HepG2 (cell line): Measurements from ENCODE around the gene FAM234B. TPM values are rescaled to one million over a fixed set of nuclear protein-coding genes. Genes with fewer than 3 reads are reported as not detected.

Source experiments
- ATAC-seq: fragments of 200-7000 bp; cut with Tn5 transposase; 3 replicates; pipeline ENCODE4 v1.9.1; 2020; ENCODE audit warnings: mild to moderate bottlenecking, moderate library complexity
- BruUV-seq: library from RNA; stranded (reverse); fragments of 400-500 nt; replicated peaks from 2 replicates; lab custom pipeline; 2021; lab: Mats Ljungman, UMichigan
- CTCF ChIA-PET: fragments of 300-600 bp; formaldehyde crosslinking; extraction: SDS; loops from one replicate; lab custom pipeline; 2021; ENCODE audit warnings: low total read pairs, inconsistent platforms, low intra/inter-chr PET ratio; lab: Yijun Ruan, JAX
- POLR2A ChIA-PET: fragments of 350-600 bp; sonication (Branson Sonifier 250); formaldehyde crosslinking; loops from one replicate; lab custom pipeline; 2020; ENCODE audit warnings: antibody characterized with exemption, inconsistent platforms; lab: Yijun Ruan, JAX
- DNase-seq: peaks from one replicate; pipeline ENCODE4 v3.0.0-alpha.2; 2015; ENCODE audit warnings: low spot score
- FAIRE-seq: peaks from 3 replicates; lab custom pipeline; 2011; peaks lifted over from hg19 to GRCh38; lab: Jason Lieb, UNC
- H2AFZ ChIP-seq: one replicate; pipeline ENCODE4 v1.6.1; 2011; ENCODE audit warnings: low read length, inconsistent platforms
- H3K27ac ChIP-seq: fragments of 300-600 bp; 3 replicates; pipeline ENCODE4 v1.8.0; 2011; ENCODE audit warnings: mixed run types, mild to moderate bottlenecking, mixed read lengths, low read length, inconsistent platforms; ENCODE audit not compliant: insufficient read depth; ENCODE audit errors: extremely low read length
- H3K27me3 ChIP-seq, 2 experiments: fragments of 200-600 bp in 1 of 2; 2 replicates in 1 of 2; 3 replicates in 1 of 2; pipeline versions ENCODE4 v1.6.0 to v1.8.0; 2011; ENCODE audit warnings: low read length in 2 of 2, mild to moderate bottlenecking in 2 of 2, moderate library complexity in 2 of 2, inconsistent platforms in 1 of 2; ENCODE audit not compliant: insufficient read depth in 2 of 2, control insufficient read depth in 1 of 2
- H3K36me3 ChIP-seq, 2 experiments: fragments of 200-600 bp in 1 of 2; replicated peaks in 1 of 2; 2 replicates in 1 of 2; 3 replicates in 1 of 2; pipeline versions ENCODE4 v1.5.1 to v1.8.0; 2011; ENCODE audit warnings: low read length in 2 of 2, inconsistent platforms in 1 of 2; ENCODE audit not compliant: insufficient read depth in 2 of 2, control insufficient read depth in 1 of 2
- H3K4me1 ChIP-seq: 2 replicates; pipeline ENCODE4 v1.5.1; 2012; ENCODE audit warnings: low read length, inconsistent platforms; ENCODE audit not compliant: insufficient read depth
- H3K4me2 ChIP-seq: 2 replicates; pipeline ENCODE4 v1.6.0; 2011; ENCODE audit warnings: low read depth, low read length, inconsistent platforms
- H3K4me3 ChIP-seq, 3 experiments: fragments of 200-600 bp in 1 of 3; sonication (generic), shearing (Covaris generic) in 1 of 3; replicated peaks in 1 of 3; 2 replicates each; pipeline ENCODE4 v1.5.1; 2011 to 2016; ENCODE audit warnings: low read length in 3 of 3, inconsistent platforms in 2 of 3, low read depth in 2 of 3, mild to moderate bottlenecking in 2 of 3, control low read depth in 1 of 3, mixed read lengths in 1 of 3; ENCODE audit not compliant: insufficient read depth in 1 of 3
- H3K79me2 ChIP-seq: one replicate; pipeline ENCODE4 v1.6.1; 2011; ENCODE audit warnings: low read length, inconsistent platforms; ENCODE audit not compliant: insufficient read depth
- H3K9ac ChIP-seq: 2 replicates; pipeline ENCODE4 v1.6.0; 2011; ENCODE audit warnings: mild to moderate bottlenecking, low read depth, low read length, inconsistent platforms; ENCODE audit not compliant: insufficient read depth
- H3K9me3 ChIP-seq: 2 replicates; pipeline ENCODE4 v1.5.1; 2012; ENCODE audit warnings: mild to moderate bottlenecking, low read length
- H4K20me1 ChIP-seq: 2 replicates; pipeline ENCODE4 v1.6.0; 2011; ENCODE audit warnings: inconsistent platforms, mild to moderate bottlenecking, low read length, moderate library complexity; ENCODE audit not compliant: insufficient read depth
- CHD4 ChIP-seq: fragments of 200-600 bp; sonication (generic); IDR thresholded peaks from 2 replicates; pipeline ENCODE4 v1.7.0; 2017; ENCODE audit warnings: mild to moderate bottlenecking, low read length, borderline replicate concordance
- DR1 ChIP-seq: sonication (generic); formaldehyde crosslinking; IDR thresholded peaks from 2 replicates; pipeline ENCODE4 v1.8.0; 2021; ENCODE audit warnings: mild to moderate bottlenecking, missing genetic modification reagents, inconsistent platforms
- FOXP1 ChIP-seq, 2 experiments: fragments of 450-650 bp in 1 of 2; IDR thresholded peaks; 2 replicates each; pipeline ENCODE4 v1.6.1; 2017 to 2018; ENCODE audit warnings: antibody characterized with exemption in 1 of 2
- GPBP1L1 ChIP-seq: sonication (generic); formaldehyde crosslinking; IDR thresholded peaks from 2 replicates; pipeline ENCODE4 v1.5.0; 2020; ENCODE audit warnings: mild to moderate bottlenecking, missing genetic modification reagents
- RBM22 ChIP-seq: fragments of 200-400 bp; formaldehyde crosslinking; optimal IDR thresholded peaks from 2 replicates; pipeline ENCODE3; 2017; ENCODE audit warnings: mild to moderate bottlenecking, low read length, moderate library complexity
- SATB2 ChIP-seq: sonication (generic); formaldehyde crosslinking; IDR thresholded peaks from 2 replicates; pipeline ENCODE4 v1.5.0; 2020; ENCODE audit warnings: missing genetic modification reagents
- TBX3 ChIP-seq: fragments of 450-650 bp; IDR thresholded peaks from 2 replicates; pipeline ENCODE4 v1.6.1; 2017; ENCODE audit warnings: antibody characterized with exemption, mild to moderate bottlenecking, inconsistent platforms, borderline replicate concordance
- TRAFD1 ChIP-seq: sonication (generic); formaldehyde crosslinking; IDR thresholded peaks from 2 replicates; pipeline ENCODE4 v1.5.1; 2020; ENCODE audit warnings: missing genetic modification reagents, mild to moderate bottlenecking, borderline replicate concordance
- ZNF646 ChIP-seq: sonication (generic); formaldehyde crosslinking; IDR thresholded peaks from 2 replicates; pipeline ENCODE4 v1.9.0; 2021; ENCODE audit warnings: mild to moderate bottlenecking, missing genetic modification reagents
- ZNF746 ChIP-seq: sonication (generic); formaldehyde crosslinking; IDR thresholded peaks from 2 replicates; pipeline ENCODE4 v1.8.0; 2022; ENCODE audit warnings: mild to moderate bottlenecking, missing genetic modification reagents
- ZNF761 ChIP-seq: sonication (generic); formaldehyde crosslinking; conservative IDR thresholded peaks from 2 replicates; pipeline ENCODE4 v1.4.0; 2020; ENCODE audit warnings: mild to moderate bottlenecking, missing genetic modification reagents
- WGBS: methylation state at CpG from one replicate; pipeline ENCODE4 v1.1.6; 2017; ENCODE audit warnings: low lambda C conversion rate; 5-methylcytosine and 5-hydroxymethylcytosine counted together
- in situ Hi-C: cut with HindIII; loops from 2 replicates; pipeline ENCODE4 v1.10.0; 2017; ENCODE audit warnings: low pct_unique_long_range_greater_than_20kb; ENCODE audit not compliant: extremely low pct_ligation_motif_present
- intact Hi-C: fragments of 100-400 bp; cut with micrococcal nuclease; formaldehyde crosslinking; loops from one replicate; pipeline ENCODE4 v1.10.0; 2022; ENCODE audit not compliant: unreplicated experiment
- polyA plus RNA-seq, 8 experiments: library from polyadenylated mRNA; depleted of rRNA in 3 of 8; stranded (reverse) in 7 of 8; unstranded in 1 of 8; fragments of >200 nt; fragmentation: Illumina TruSeq in 4 of 8; extraction: Trizol in 4 of 8; gene quantifications; 2 replicates each; pipeline versions ENCODE4 v1.2.1 to v1.2.3, GENCODE V29; 2011 to 2016; ENCODE audit warnings: low read depth in 4 of 8, missing spikeins in 1 of 8, mixed read lengths in 1 of 8; ENCODE audit not compliant: insufficient read depth in 1 of 8
- total RNA-seq, 5 experiments: library from RNA; depleted of rRNA; stranded (reverse); fragments of >200 nt; fragmentation: Illumina TruSeq; extraction: Trizol; gene quantifications; 2 replicates each; pipeline ENCODE4 v1.2.3, GENCODE V29; 2016; ENCODE audit warnings: low read depth in 1 of 5
- TF ChIP-seq, protein P1 (sequence below): sonication (generic); formaldehyde crosslinking; IDR thresholded peaks from 2 replicates; pipeline ENCODE4 v1.4.0; 2020; ENCODE audit warnings: mild to moderate bottlenecking, missing genetic modification reagents

Gene FAM234B
- total and polyA plus RNA-seq, 2 of the 13 experiments (the other 11 are each of a cell fraction or from before 2014, with no cell fraction given): 7.8 to 13.8 TPM

DNA sequence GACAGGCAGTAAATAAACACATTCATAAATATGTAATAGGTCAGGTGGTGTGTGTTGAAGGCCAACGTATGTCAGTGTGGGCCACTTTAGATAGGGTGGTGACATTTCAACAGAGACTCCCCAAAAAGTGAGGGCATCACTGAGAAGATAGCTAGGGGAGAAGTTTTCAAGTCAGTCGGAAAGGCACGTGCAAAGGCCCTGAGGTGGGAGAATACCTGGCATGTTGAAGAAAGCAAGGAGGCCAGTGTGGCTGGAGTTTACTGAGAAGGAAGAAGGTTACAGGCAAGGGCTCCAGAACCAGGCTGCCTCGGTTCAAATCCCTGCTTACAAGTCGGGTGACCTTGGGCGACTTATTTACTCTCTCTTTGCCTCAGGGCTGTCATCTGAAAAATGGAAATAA lies 33.1 kb upstream of the FAM234B start:
- no peak for DNase-seq
- H3K79me2 ChIP-seq: no peaks in the 10 kb centered on the region
- H3K4me2 ChIP-seq: no peak overlapping the region
- no peak overlapping the region for H3K9ac ChIP-seq
- no peak for ATAC-seq
- H3K27ac ChIP-seq: no peak overlapping the region
- H2AFZ ChIP-seq: no peak overlapping the region
- H3K27me3 ChIP-seq: no peaks in the 10 kb centered on the region
- no peaks in the 10 kb centered on the region for H3K36me3 ChIP-seq
- 42% methylated on average over 6 of the region's 6 CpGs for WGBS
- TF ChIP-seq ZNF646 (no peak), RBM22 (no peak), CHD4 (no peak), FOXP1 (IDR thresholded peaks at IDR 0.05) (no peak), FOXP1 (CRISPR knock-in tag; IDR thresholded peaks at IDR 0.05) (no peak), GPBP1L1 (no peak), TBX3 (no peak), ZNF746 (CRISPR knock-in tag) (no peak), ZNF761 (CRISPR knock-in tag) (no peak), TRAFD1 (CRISPR knock-in tag) (no peak), DR1 (CRISPR knock-in tag) (no peak), SATB2 (CRISPR knock-in tag) (no peak)
- TF ChIP-seq, protein P1, sequence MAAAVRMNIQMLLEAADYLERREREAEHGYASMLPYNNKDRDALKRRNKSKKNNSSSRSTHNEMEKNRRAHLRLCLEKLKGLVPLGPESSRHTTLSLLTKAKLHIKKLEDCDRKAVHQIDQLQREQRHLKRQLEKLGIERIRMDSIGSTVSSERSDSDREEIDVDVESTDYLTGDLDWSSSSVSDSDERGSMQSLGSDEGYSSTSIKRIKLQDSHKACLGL (CRISPR knock-in tag): no peak
- no peaks in the 10 kb centered on the region for H3K9me3 ChIP-seq
- in situ Hi-C loops: no loop called here
- BruUV-seq: no TSS peak
- no peak overlapping the region for H3K4me3 ChIP-seq
- H3K4me1 ChIP-seq: no peaks in the 10 kb centered on the region
- intact Hi-C loops: loop anchor here (5.0 kb wide), 1 partner anchor 1156 kb away; no protein-coding TSS in a partner anchor
- FAIRE-seq: no peak
- H4K20me1 ChIP-seq: no peaks in the 10 kb centered on the region
- ChIA-PET POLR2A (no interaction called here), CTCF (no interaction called here)
